NCI-H187 (cell line): Measurements from ENCODE around the gene TTC23L.
"Not testable (repeated sequence)": the region's sequence is repeated elsewhere in the genome, so short reads cannot be mapped to it uniquely, and the experiment has no call there.

Source experiments
- DNase-seq, 2 experiments: peaks; one replicate each; lab custom pipeline; 2025; lab: John Stamatoyannopoulos, UW

Gene TTC23L

DNA sequence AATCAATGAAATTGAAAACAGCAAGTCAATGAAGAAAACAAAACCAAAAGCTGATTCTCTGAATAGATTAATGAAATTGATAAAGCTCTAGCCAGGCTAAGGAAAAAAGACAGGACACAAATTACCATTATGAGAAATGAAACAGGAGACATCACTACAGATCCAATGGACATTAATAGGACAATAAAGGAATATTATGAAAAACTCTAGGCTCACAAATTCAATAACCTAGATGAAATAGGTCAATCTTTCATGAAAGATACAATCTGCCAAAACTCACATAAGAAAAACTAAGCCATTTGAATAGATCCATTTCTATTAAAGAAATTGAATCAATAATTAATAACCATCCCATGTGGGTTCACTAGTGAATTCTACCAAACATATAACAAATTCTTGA, 37.3 kb downstream of the TTC23L start:
- DNase-seq = no peak

DNA sequence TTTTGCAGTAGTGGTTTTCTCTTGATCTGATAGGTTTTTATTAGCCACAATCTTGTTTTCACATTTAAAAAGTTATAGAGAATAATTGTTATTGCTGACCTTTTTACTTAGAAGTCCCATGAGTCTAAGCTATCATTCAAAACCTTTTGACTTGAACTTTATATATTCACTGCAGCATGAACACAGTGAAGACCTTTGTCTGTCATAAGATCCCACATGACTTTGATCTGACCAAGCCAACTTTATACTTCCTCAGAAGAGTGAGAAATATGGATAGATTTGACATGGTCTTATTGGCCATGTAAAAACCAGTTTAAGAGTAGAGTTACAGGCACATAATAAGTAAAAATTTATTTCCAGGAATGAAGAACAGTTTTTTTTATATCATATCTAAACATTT, 42.3 kb downstream of the TTC23L start:
- DNase-seq = no peak

DNA sequence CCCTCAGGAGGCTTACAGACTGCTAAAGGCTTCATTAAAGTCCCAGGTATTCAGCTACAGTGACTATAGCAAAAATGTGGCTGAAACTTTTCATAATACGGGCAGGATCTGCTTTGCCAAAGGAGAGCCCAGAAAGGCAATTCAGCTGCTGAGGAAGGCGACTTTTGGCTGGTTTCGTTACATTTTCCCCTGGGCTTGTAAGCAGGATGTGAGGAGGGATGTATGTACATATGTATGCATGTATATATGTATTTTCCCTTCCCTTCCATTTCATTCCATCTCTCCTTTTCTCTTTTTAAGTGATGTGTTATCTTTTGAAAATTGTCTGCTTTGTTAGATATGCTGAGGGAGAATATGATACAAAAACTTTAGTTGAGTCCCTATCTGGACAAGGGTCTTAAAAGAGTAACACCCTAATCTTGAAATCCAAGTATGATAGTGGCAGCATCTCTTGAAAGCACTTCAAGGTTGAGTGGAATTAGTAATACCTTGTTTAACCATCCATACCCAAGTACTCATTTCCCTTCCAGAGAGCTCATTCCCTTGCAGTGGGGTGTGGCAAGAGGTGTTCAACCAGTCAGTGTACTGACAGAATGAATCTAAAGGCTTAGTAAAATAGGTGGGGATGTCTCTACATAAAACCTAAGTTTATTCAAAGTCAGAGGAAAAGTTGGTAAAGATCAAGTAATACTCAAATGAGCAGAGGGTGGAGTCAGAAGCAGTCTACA, 47.6 kb downstream of the TTC23L start:
- DNase-seq = no peak

DNA sequence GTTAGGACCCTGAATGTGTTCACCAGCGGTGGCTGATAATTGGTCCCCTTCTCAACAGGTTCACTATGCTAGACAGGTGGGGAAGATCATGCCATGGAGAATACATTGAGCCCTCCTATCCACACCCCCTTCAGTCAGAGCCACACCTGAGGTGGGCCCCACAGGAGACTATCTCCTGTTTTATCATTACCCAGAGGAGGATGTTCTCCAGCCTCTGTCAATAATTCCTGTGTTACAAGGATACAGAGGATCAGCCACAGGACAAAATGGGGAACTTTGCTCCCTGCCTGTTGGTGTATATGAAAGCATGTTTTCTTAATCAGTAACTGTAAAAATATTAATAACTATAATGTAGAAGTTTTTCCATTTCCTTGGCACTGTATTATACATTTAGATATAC, 50.4 kb downstream of the TTC23L start:
- no peak for DNase-seq

DNA sequence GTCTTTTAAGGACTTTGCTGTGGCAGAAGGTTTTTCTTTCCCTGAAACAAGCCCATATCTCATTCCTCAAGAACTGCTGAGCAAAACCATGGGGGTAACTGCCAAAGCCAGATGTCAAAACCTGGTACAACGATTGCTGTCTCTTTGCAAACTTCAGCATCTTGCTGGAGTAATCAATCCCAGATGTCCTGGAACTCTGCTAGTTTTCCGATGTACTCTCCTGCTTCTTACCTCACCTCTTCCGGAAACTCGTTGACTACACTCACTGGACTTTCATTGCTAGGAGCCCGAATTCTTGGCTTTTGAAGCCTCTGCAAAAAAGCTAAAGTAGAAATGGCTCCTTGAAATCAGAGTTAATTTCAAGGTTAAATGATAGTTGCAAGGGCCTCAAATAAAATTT, 53.0 kb downstream of the TTC23L start:
- no peak for DNase-seq

DNA sequence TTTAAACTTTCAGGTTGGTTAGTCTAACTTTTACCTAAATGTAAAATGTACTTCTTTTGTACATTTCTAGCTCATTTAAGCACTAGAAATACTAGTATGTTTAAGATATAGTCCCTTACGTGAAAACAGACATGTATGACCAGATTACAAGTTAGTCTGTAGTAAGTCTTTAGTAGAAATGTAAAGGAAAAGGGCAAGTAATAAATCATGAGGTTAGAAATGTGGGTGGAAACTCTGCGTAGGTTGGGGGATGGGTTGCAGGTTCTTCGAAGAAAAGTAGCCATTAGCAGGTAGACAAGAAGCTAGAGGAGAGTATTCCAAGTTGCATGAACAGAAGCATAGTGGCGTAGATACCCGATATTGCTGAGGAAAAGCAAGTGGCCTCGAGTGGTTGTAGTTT, 53.5 kb downstream of the TTC23L start:
- DNase-seq = no peak

DNA sequence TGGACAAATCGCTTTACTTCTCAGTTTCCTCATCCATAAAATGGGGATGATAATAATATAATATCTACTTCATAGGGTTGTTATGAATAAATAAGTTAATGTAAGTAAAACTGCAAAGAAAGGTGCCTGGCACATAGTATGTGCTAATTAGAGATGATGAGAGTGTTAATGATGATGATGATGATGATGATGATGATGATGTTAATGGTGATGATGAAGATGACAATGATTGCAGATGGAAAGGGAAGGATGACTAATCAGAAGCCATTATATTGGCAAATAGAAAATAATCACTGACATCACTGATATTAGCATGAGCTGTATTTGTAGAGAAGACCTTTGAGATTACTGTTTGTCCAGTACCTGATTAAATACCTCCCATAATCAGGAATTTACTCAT, 55.8 kb downstream of the TTC23L start:
- DNase-seq = no peak

DNA sequence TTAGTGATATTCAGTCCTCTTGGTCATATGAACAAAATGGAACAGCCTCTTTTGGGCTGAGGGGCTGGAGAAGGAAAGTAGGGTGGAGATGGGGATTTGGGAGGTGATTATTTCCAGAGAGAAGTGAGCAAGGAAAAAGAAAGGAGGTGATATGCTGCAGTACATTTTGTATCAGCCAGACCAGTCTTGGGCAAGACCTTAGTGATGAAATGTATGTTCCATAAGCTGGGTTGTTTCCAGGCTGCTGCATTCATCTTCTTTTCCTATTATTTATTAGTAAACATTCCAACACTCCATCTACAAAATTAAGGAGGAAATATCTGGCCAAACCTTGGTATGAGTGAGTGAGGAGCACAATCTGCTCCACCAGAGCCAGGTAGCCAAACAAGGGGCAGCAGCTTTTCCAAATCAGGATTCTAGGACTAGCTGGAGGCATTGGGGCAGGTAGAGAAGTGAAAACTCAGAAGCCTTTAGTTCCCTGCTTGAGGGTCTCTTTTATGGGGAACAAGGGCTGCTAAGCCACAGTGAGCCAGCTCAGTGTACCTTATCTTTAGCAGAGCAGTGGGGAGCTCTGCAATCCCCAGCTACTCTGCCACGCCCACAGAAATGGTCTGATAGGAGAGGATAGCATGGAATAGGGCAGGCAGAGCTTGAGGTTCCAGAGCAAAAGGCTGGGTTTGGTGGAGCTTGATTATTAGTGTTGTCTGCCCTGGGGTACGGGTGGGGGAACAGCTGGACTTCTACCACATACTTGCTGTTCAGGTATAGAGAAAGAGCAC, 56.9 kb downstream of the TTC23L start:
- DNase-seq = no peak

DNA sequence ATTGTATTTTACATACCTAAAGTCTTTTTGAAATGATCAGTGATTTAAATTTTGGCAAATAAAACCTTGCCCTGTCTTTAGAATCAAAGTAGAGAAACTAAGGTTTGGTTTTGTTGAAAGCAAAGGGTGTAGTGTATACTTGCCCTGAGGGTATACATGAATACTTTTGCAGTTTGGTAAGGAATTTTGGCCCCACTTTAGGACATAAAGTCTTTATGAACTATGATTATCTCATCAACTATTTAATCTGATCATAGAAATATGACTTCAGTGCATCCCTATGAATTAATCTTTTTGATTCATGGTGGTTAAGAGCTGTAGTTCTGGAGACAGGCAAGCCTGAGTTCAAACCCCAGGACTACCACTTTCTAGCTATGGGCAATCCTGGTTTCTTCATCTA, 58.7 kb downstream of the TTC23L start:
- no peak for DNase-seq

DNA sequence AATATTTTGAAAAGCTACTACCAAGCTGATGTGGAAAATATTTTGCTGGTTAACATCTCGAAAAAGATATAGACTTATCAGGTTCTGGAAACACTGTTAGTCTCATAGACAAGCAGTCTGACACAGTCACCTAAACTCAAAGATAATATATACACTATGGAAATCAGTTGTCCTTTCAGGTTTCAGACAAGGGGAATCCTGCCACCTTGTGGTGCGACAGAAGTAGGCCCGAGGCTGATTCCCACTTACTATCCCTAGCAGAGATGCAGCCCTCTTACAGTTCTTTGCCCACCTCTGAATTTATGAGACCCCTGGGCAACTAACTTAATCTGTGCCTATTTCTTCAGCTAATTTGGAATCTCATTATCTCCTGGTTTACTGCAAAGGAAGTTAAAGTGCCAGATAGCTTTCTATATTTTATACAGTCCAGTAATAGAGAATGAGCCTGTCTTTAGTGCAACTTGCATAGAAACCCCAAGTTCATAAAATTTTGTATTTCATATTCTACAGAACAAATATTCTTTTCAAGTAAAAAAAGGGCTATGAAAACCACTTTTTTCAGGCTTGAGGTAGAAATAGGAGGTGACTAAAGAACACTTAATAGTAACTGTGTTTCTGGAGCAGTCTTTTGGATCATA, 59.4 kb downstream of the TTC23L start:
- DNase-seq = peak in 1 of 2 experiments; percentile 36

DNA sequence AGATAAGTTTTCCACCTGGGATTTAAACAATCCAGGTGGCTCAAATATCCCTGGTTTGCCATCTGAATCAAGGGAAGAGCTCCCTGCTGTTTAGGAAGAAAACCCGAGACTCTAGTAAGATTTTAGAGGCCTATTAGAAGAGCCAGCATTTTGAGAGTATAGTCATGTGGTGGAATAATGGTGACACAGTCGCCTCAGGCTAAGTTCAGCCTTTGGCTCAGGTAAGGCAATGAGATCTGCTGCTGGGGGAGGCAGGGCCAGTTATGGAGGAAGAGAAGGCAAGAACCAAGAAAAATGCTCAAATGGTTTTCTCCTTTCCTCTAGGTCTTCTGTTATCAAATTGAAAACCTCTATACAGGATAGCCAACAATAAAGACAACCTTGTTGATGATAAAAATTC, 60.1 kb downstream of the TTC23L start:
- DNase-seq = no peak

DNA sequence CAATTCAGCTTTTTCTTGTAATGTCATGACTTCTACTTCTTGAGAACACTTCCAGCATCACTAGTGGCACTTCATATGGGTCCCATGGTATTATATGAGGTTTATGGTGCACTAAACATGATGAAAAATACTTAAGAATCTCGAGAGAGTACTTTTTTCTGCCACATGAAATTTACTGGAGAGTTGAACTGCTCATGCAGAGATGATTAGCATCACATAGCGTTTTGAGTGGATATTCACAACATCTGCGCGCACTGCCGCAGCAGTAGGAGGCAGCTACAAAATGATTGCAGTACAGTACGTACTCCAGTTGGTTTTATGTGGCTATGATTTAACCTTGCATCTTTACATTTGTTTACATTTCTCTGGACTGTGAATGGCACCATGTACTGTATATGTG, 61.7 kb downstream of the TTC23L start:
- peak; percentile 28 to 62 for DNase-seq

DNA sequence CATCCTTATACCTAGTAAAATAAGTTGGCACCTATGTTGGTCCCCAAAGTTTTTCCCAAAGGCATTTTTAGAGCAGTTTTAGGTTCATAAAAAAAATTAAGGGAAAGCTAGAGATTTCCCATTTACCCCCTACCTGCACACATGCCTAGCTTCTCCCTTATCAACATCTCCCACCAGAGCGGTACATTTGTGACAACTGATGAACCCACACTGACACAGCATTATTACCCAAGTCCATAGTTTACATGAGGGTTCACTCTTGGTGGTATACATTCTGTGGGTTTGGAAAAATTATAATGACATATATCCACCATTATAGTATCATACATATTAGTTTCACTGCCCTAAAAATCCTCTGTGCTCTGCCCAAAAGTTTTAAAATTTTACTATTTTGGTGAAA, 64.3 kb downstream of the TTC23L start:
- DNase-seq = no peak

DNA sequence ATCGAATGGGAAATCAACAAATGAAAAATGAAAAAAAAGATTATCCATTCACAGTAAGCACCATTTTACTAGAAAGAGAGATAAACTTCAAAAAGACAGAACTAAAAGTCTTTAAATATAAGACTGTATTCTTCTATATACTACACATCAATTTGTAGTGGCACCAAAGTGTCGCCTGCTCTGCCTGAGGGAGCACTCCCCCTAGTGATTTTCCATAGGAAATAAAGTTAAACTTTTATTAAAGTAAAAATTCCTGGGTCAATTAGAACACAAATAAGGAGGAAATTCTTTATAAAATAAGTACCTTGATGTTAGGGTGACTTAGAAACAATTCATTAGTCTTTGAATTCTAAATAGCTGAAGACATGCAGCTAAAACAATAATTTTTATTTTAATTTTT, 66.6 kb downstream of the TTC23L start:
- no peak for DNase-seq

DNA sequence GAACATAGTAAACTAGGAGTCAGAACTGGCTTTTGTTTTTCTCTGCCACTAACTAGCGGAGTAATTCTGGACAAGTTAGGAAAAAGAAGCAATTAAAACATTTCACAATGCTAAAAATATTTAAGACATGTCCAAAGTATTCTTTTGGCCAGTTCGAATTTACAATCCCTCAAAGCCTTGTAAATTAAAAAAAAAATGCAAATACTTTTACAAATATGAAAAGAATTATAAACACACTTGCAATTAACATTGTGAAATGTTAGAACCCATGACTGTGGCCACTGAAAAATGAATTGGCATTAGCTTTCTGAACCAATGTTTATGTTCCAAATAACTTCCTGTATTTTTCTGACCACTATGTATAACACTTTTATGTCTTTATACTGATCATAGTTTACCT, 74.1 kb downstream of the TTC23L start:
- no peak for DNase-seq

DNA sequence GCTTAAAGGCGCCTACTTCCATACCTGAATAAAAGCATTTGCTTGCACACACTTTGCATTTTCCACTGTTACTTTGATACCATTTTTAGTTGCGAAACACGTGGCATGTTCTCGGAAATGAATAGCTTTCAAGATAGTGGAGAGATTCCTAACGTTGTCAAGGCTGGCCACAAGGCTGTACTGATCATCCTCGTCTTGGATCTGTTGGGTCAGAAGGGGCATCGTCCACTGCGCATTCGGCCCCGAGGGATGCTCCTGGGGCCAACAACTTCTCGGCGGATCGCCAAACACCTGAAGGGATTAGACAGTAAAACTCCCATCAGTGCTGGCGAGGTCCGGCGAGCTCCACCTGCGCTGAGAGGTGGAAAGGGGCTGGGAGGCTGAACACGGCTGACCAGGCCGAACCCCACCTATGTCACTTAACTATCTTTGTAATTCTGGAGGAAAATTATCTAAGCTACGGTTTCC, 75.7 kb downstream of the TTC23L start:
- DNase-seq = no peak

DNA sequence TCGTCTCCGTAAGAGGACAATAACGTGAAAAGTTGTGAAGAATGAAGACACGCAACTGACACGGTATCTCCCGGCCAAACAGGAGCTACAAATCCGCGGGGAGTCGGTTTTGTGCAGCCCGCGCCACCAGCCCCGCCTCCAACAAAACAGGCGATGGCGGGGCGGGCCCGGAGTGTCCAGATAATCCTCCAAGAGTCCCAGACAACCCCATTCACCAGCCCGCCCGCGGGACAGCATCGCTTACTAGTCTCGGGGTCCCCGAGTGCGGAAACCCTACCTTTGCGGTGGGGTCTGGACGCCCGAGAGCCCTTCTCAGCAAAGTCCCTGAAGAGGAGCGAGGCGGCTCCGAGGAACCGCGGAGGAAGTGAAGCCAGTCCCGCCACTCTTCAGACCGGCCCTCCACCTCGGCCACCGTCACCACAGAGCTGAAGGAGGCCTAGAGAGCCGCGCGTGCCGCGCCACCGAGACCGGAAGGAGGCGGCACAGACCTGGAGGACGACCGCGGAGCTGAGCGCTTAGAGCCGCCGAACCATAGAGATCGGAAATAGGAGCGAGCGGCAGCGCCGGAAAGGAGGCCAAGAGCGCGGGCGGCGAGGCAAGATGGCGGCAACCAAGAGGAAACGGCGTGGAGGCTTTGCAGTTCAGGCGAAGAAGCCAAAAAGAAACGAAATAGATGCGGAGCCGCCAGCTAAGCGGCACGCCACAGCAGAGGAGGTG, 76.3 kb downstream of the TTC23L start, which contains the start of the genes BRIX1 and RAD1:
TSS of gene BRIX1 (plus strand) at position 573 of the 717 bp plus-strand sequence. CDS start at position 601, 28 bp downstream.
TSS of gene RAD1 (minus strand) at position 366 of the 717 bp plus-strand sequence. CDS start 612 bp downstream, outside the sequence.
- peak; percentile 92 to 94 for DNase-seq

DNA sequence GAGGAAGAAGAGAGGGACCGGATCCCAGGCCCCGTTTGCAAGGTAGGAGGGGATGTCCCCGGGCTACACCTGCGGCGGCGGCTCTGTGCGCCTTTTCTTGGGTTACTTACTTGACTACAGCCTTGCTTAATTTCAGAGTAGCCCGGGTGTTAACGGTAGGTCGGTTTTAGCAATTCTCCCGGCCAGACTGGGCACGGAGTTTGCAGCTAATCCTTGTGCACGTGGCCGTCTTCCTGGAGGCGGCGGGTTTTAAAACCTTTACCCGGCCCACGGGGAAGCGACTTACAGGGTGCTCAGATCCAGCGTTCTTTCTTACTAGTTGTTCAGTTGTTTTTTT, 76.9 kb downstream of the TTC23L start:
- no peak for DNase-seq

DNA sequence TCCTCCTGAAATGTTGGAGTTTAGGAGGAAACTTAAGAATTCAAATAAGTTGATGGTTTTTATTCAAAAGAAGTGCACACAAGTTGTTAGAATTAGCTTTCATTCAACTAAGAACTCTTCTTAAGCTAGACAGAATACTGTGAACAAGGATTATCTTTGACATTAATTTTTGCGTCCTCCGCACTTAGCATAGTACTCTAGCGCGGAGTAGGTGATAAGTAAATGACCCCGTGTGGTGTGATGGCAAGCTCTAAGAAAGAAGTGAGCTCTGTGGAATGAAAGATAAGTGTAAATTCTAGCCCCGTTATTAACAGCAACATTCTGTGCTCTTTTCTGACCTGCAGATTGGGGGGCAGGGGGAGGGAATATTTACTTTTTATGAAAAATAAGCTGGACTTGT, 77.6 kb downstream of the TTC23L start:
- no peak for DNase-seq

DNA sequence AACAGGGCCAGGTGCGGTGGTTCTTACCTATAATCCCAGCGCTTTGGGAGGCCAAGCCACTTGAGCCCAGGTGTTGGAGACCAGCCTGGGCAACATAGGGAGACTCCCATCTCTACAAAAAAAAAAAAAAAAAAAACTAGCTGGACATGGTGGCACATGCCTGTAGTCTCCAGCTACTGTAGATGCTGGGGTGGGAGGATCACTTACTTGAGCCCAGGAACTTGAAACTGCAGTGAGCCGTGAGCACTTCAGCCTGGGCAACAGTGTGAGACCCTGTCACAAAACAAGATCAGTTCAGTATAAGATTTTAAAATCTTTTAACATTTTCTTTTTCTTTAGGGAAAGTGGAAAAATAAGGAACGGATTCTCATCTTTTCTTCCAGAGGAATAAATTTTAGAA, 79.1 kb downstream of the TTC23L start:
- no peak for DNase-seq

DNA sequence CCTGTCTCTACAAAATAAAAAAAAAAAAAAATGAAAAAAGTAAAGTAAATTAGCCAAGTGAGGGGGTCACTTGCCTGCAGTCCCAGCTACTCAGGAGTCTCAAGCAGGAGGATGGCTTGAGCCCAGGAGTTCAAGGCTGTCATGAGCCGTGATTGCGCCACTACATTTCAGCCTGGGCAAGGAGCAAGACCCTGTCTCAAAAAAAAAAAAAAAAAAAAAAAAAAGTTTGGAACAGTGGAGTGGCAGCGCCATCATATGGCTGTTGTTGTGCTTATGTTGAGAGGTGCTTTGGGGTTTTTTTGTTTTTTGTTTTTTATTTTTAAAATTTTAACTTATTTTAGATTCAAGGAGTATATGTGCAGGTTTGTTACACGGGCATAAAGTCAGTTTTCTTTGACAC, 80.1 kb downstream of the TTC23L start:
- DNase-seq = no peak

DNA sequence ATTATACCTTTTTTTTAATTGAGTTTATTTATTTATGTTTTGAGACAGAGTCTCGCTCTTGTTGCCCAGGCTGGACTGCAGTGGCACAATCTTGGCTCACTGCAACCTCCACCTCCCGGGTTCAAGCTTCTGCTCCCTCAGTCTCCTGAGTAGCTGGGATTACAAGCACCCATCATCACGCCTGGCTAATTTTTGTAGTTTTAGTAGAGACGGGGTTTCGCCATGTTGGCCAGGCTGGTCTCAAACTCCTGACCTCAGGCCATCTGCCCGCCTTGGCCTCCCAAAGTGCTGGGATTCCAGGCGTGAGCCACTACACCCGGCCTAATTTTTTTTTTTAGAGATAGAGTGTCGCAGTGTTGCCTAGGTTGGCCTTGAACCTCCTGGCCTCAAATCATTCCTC, 84.3 kb downstream of the TTC23L start:
- DNase-seq = not testable (repeated sequence)
